ENCODE results near the gene GP1BB. TPM values are rescaled to one million over a fixed set of nuclear protein-coding genes. Genes with fewer than 3 reads are reported as not detected.

GP1BB gene
- polyA plus RNA-seq, 5 donors: 5.5 to 14.0 (median 6.0) TPM

DNA sequence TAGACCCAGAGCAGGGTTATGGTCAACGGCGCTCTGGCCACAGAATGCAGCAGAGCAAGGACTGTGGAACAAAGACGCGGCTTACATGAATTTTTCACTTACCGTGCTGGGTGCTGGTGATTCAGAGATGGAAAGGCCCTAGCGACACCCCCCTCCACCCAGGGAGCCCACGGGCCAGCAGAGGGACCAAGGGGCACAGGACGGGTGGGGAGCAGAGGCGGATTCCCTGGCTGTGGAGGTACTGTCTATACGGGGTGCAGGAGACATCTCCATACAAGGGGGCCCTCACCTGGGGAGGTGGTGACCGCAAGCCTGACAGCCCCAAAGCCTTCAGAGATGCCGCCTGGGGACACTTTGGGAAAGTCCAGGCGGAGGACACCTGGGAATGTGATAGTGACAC is 10.1 kb upstream of the GP1BB start:
- DNase-seq: no peak

DNA sequence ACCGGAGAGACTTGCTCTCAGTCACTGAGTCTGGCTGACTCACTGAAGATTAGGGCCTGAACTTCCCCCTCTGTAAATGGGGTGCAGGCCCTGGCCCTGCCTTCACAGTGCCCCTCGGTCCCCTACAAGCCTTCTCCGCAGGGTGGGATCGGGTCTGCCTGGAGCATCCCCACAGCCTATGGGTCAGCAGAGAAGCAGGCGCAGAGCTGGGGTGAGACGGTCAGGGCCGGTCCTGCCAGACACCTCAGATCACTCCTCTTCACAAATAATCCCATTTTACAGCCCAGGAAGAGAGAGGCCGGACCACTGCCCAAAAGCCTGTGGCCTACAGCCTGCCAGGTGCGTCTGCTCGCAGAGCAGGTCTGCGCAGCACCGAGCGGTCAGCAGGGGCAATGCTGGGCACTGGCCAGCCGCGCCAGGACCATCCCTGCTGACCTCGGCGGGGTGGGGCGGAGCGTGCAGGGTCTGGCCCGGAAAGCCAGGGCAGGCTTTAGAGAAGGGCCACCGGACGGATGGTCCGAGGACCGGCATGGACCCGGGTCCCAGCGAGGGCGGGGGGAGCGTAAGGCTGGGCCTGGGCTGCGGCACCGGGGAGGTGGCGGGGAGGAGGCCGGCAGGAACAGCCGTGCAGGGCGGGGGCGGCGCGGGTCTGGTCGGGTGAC is 9.6 kb upstream of the GP1BB start:
- DNase-seq: no peak

DNA sequence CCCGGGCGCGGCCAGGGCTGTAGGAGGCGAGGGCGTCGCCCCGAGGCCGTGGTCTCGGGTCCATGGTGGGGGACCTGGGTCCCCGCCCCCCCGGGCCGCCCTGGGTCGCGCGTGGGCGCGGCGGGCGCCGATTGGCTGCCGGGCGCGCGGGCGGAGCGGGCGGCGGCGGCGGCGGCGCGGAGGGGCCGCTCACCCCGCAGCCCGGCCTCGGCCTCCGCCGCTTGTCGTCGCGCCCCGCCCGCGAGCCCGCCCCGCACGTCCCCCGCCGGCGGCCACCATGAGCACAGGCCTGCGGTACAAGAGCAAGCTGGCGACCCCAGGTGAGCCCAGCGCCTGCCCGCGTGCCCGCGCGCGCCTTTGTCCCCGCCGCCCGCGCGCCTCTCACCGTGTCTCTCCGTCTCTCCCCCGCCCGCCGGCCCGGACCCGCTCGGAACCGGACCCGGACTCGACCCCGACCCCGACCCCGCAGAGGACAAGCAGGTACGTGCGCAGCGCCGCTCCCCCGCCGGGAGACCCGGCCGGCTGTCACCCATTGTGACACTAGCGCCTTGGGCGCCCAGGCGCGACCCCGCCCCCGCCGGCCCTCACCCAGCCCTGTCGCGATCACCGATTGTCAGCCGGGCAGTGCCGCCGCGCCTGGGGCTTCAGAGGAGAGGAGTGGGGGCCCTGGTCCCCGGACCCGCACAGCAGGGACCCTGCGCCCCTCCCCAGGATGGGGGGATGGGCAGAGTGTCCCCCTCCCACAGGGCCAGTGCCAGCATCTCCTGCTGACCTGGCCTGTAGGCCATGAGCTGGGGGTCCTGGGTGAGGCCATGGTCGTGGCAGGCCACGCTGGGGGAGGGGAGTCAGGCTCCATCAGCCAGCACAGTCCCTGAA is 8.8 kb upstream of the GP1BB start, which contains the start of gene SEPTIN5:
TSS of gene SEPTIN5 (plus strand) at position 192 of the 876 bp plus-strand sequence. CDS start at position 278, 86 bp downstream.
- DNase-seq: no peak

DNA sequence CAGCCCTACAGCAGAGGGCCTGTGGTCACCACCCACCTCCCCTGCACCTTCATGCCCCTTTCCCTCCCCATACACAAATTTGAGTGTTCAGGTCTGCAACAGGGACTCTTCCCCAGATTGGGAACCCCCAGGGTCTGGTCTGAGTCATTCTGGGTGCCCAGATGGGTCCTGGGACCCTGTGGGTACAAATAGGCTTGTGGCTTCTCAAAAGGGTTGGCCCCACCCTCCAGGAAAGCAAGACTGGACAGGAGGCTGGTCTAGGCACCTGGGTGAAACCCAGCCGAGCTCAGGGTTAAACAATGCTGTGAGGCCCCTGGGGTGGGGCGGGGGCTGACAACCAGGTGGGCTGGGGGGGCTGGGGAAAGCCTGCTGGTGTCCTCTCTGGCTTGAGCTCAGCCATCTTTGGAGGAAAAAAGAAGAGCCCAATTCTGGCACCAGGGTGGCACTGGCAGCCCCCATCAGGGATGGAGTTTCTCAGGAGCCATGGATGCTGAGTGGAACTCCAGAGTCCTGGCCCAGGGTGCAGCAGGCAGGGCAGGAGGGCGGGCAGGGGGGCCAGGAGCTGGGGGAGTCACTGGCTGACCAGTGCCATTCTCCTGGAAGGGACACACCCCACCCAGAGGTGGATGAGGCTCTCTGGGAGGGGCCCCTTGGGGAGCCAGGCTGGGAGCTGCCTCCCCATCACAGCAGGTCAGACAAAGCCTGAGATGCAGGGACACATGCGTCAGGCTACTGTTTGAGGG is 8.0 kb upstream of the GP1BB start:
- DNase-seq: no peak

DNA sequence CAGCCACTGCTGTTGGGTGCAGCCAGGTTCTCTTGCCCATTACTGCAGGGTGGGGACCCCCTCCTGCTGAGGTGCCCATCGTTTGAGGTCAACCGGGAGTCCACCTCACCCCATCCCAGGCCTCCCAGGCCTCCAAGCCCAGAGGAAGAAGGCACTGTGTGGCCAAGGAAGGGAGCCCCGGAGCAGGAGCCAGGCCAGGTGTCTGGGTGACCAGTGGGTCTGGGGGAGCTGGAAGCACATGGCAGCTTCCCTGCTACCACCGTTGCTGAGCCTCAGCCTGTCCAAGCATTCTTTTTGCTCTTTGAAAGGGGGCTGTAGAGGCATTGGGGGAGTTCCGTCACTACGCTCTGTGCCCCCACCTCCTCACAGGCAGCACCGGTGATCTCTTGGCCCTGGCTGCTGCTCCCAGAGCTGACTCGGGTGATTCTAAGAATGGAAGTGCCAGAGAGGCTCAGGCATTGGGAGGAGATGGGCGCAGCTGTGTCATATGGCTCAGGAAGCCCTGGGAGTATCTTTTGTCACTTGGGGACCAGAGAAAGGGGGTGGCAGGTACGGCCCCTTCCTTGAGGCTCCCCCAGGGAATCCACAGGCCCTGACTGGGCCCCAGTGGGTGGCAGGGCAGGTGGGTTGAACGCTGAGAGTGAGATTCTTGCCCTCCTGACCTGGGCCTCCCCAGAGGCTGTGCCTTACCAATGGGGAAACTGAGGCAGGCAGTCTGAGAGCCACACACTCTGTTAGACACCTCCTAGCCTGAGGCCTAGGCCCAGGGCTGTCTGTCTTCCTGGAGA is 7.1 kb upstream of the GP1BB start:
- no peak for DNase-seq

DNA sequence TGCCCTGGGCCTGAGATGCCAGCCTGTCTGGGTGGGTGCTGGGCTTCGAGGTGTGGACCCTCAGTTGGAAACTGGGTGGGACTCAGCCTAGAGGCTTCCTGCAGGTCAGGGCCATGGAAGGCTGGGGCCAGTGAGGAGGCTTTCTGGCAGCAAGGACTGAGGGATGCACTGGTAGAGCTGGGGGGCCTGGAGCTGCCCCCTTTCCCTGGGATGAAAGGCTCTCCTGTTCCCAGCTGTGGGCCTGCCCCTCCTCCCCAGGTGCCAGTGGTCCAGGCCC is 6.6 kb upstream of the GP1BB start:
- no peak for DNase-seq

DNA sequence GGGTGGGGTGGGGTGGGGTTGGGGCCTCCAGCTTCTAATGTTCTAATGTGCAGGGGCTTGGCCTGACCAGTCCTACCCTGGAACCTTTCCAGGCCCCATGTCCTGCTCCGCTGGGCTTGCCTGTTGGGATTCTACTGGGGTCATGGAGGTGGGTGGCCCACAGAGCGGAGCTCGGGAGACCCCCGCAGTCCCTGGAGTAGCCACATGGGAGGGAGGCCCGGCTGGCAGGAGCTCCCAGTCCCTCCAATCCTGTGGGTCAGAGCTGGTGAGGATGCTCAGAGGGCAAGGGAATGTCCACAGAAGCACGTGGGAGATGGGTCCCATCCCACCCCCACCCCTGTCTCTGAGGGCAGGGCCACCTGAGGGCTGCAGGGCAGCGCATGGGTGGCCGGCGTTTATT is 6.2 kb upstream of the GP1BB start:
- DNase-seq: no peak

DNA sequence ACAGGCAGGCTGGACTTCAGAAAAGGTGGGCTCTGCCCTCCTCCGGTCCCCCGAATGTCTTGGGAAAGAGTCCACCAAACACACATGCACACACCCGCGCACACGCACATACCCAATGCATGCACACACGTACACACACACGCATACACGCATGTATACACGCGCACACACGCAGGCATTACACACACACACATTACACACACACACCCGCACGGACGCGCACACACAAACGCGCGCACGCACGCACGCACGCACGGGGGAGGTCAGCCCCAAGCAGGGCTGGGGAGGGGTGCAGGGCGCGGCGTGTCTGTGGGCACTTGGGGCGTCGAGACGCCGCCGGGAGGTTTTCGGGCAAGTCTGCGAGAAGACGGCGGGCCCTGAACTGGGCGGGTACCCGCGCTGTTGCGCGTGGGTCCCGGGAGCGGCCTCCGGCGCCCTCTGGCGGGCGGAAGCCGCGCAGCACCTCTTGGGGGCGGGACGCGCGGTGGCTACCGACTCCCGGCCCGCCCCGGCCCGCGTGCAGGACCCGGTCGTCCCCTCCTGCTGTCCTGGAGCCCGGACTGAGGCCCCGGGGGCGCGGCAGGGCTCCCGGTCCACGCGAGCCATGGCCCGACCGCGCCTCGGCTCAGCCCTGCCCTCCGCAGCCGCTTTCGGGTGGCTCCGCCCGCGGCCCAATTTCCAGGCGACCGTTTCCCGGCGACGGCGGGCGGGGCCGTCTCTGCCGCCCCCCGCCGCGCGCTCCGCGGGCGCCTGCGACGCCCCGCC is 5.5 kb upstream of the GP1BB start:
- DNase-seq: peak; percentile 78 to 79

DNA sequence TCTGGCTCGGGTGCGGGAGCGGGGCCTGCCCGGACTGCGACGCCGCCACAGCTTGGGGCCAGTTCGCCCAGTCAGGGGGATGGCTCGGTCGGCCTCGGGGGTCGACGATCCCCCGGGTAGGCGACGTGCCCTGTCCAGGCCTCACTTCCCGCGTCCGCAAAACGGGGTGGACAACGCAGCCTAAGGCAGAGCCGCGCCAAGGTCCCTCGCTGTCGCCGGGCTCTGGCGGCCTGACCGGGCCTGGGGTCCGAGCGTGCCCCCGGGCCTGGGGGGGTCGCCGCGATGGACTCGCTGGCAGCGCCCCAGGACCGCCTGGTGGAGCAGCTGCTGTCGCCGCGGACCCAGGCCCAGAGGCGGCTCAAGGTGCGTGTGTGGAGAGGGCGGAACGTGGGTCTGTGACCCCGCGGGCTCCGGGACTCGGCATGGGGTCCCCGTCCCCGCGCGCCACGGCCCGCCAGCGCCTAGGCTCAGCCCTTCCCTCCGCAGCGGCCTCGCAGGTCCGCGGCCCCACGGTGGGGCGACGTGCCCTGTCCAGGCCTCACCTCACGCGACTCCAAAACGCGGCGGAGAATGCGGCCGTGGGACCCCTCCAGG is 4.8 kb upstream of the GP1BB start:
- no peak for DNase-seq

DNA sequence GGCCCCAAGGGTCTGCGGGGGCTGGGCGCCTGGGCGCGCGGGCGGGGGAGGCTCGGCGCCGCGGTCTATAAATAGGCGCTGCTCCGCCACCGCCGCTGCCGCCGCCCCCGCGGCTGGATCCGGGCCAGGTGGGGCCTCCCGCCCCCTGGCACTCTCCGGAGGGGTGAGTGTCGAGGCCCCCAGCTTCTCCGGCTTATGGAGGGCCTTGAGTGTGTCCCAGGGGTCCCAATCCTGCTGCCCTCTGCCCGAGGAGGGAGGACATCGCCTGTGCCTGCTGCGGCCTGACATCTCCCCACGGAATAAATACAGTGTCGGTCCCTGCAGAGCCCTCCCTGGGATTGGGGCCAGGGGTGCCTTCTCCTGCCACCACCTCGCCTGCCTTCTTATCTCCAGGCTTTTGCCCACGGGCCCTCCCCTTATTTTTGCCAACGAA is 4.3 kb upstream of the GP1BB start:
- peak in 1 of 2 donors; percentile 42 for DNase-seq

DNA sequence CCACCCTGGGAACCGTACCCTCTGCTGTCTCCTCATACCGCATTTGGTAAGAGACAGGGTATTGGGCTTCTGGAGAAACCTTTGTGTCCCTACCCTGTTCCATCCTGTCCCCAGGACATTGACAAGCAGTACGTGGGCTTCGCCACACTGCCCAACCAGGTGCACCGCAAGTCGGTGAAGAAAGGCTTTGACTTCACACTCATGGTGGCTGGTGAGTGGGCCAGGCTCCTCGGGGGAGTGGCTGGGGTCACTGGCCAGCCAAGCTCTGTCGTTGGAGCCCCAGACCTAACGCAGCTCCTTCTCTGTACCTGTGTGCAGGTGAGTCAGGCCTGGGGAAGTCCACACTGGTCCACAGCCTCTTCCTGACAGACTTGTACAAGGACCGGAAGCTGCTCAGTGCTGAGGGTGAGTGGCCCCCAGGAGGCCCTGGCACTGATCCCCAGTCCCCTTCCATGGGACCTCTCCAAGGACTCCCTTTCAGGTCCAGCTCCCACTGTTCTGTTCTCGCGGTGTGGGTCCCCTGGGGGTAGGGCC is 3.8 kb upstream of the GP1BB start:
- DNase-seq: no peak

DNA sequence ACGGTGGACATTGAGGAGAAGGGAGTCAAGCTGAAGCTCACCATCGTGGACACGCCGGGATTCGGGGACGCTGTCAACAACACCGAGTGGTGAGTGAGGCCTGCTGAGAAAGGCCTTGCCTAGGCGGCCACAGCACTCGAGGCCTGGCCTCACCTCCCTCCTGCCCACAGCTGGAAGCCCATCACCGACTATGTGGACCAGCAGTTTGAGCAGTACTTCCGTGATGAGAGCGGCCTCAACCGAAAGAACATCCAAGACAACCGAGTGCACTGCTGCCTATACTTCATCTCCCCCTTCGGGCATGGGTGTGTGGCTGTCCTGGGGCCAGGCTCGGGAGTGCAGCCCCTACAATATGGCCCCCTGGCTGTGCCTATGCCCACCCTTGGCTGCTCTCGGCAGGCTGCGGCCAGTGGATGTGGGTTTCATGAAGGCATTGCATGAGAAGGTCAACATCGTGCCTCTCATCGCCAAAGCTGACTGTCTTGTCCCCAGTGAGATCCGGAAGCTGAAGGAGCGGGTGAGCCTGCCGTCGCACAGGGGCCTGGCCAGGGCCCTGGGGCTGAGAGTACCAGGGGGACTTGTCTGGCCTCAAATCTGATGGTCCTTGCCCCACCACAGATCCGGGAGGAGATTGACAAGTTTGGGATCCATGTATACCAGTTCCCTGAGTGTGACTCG is 3.0 kb upstream of the GP1BB start:
- DNase-seq: no peak

DNA sequence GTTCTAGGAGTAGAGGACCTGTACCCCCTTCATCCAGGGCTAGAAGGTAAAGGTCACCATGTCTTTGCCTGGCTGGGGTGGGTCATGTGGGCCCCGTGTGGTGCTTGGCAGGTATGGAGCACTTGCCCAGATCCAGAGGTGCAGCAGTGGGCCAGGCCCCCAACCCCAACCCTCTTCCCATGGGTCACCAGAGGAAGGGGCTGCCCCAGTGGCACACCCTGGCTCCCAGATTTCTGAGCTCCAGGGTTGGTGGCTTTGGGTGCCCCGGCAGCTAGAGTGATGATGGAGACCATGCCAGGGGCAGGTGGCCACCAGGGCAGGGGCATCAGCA is 2.4 kb upstream of the GP1BB start:
- DNase-seq: no peak

DNA sequence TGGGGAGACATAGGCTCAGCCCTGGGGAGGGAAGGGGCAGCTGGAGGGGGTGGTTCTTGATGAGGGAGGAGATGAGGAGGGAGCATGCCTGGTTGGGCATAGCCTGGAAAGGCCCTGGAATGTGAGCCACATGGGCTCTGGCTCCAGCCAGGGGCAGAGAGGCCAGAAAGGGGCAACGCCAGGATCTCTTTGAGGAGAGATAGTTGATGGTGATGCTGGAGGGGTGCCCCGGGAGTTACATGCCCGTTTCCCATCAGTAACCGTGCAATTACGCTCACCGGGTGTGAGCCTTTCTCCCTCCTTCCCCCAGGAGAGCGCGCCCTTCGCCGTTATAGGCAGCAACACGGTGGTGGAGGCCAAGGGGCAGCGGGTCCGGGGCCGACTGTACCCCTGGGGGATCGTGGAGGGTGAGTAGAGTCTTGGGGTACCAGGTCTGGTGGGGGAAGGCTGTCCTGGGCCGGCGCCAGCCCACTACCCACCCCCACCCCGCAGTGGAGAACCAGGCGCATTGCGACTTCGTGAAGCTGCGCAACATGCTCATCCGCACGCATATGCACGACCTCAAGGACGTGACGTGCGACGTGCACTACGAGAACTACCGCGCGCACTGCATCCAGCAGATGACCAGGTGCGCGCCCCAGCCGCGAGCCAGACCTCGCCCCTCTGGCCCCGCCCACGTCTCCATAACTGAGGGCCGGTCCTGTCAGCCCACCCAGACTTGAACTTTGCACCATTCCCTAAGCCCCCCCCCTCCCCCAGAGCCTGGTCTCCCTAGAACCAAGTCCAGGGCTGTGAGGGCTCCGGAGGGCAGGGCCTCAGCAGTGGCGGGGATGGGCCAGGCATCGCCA is 1.8 kb upstream of the GP1BB start:
- no peak for DNase-seq

DNA sequence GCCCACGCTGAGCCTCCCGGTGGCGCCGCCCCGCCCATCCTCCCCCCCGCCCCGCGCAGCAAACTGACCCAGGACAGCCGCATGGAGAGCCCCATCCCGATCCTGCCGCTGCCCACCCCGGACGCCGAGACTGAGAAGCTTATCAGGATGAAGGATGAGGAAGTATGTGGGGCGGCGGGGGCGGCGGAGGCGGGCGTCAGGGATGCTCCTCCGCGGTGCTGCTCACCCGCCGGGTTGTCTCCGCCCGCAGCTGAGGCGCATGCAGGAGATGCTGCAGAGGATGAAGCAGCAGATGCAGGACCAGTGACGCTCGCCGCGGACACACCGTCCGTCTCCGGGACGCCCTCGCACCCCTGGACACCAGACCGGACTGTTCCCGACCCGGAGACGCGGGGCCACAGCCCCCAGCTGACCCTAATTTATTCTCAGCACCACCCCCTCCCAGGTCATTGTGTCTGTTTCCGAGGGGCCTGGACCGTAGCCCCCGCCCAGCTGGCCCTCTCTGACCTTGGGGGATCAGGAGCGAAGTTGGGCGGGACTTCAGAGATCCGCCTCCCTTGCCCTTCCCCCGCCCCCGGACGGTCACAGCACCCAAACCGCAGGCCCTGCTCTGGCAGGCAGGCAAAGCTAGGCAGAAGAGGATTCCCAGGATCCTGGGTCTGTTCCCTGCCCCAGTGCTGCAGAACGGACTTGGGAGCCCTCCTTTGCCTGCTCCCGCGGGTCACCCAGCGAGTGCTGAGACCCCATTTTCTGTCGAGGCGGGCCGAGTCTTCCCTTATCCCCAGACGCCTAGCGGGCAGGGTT is 959 bp upstream of the GP1BB start:
- DNase-seq: no peak

DNA sequence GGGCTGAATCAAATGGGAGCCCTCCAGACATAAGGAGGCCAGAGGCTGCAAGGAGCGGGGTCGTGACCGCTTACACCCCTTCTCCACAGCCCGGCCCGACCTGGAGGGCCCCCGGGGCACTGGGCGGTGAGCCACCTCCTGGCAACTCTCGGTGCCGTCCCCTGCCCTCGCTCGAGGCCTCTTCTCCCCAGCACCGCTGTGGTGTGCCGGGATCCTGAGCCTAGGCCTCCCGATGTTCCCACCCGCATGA is 432 bp upstream of the GP1BB start:
- no peak for DNase-seq

DNA sequence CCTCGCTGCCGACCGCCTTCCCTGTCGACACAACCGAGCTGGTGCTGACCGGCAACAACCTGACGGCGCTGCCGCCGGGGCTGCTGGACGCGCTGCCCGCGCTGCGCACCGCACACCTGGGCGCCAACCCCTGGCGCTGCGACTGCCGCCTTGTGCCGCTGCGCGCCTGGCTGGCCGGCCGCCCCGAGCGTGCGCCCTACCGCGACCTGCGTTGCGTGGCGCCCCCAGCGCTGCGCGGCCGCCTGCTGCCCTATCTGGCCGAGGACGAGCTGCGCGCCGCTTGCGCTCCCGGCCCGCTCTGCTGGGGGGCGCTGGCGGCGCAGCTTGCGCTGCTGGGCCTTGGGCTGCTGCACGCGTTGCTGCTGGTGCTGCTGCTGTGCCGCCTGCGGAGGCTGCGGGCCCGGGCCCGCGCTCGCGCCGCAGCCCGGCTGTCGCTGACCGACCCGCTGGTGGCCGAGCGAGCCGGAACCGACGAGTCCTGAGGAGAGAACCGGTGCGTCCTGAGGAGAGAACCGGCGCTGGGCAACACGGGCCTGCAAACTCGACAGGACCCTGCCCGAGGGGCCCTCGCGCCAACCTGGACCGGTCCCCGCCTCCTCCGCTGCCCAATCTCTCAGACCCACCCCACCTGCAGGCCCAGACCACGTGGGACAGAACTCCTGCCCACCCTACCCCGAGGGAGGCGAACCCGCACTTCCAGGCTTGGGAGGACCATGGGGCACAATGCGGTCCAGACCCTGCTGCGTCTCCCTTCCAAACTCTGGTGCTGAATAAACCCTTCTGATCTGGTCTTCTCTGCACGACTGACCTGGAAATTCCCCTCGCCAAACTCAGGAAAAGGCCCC is 866 bp downstream of the GP1BB start:
- DNase-seq: no peak

Measured in right lung (tissue), 5 donors.